Measurements from ENCODE around the gene INO80B. TPM values are rescaled to one million over a fixed set of nuclear protein-coding genes. Genes with fewer than 3 reads are reported as not detected.

INO80B gene
- polyA plus RNA-seq, 1 donor from 2014 or later = 35.2 TPM

GRCh38 chr2:74436111-74436805 lies 18.6 kb upstream of the INO80B start:
- H3F3A ChIP-seq (ENCODE audit: insufficient read depth, low read length, poor library complexity, severe bottlenecking) = no peaks in the 10 kb centered on the region
- no peak overlapping the region for H3K4me3 ChIP-seq (ENCODE audit: low read length)
- H3K9me3 ChIP-seq (ENCODE audit: low read length) = no peaks in the 10 kb centered on the region
- H3K9me2 ChIP-seq (ENCODE audit: insufficient read depth, low read length) = no peaks in the 10 kb centered on the region
- no peak overlapping the region for H3K4me2 ChIP-seq (ENCODE audit: low read length)
- H3K27ac ChIP-seq (ENCODE audit: low read length) = no peak overlapping the region
- H3K79me2 ChIP-seq (replicated peaks; ENCODE audit: insufficient read depth, low read length) = no peaks in the 10 kb centered on the region
- H3K36me3 ChIP-seq (ENCODE audit: insufficient read depth, low read length) = no peaks in the 10 kb centered on the region
- TF ChIP-seq POLR2AphosphoS5 (IDR thresholded peaks at IDR 0.05) = no peak
- no peaks in the 10 kb centered on the region for H4K20me1 ChIP-seq (ENCODE audit: insufficient read depth)
- H2AFZ ChIP-seq (ENCODE audit: low read depth, low read length) = no peak overlapping the region
- peaks cover 11% of the 10 kb centered on the region for H3K27me3 ChIP-seq (ENCODE audit: insufficient read depth, low read depth, low read length)
- H3K9ac ChIP-seq (ENCODE audit: low read length) = no peak overlapping the region

- Histone ChIP-seq H4K20me1 (ENCODE audit: insufficient read depth) (no peaks in the 10 kb centered on the region), H3K4me3 (ENCODE audit: low read length) (no peak overlapping the region), H3K9ac (ENCODE audit: low read length) (no peak overlapping the region), H3K9me2 (ENCODE audit: insufficient read depth, low read length) (no peaks in the 10 kb centered on the region), H3K27ac (ENCODE audit: low read length) (no peak overlapping the region), H3K4me2 (ENCODE audit: low read length) (no peak overlapping the region), H3F3A (ENCODE audit: insufficient read depth, low read length, poor library complexity, severe bottlenecking) (no peaks in the 10 kb centered on the region), H2AFZ (ENCODE audit: low read depth, low read length) (no peak overlapping the region), H3K36me3 (ENCODE audit: insufficient read depth, low read length) (no peaks in the 10 kb centered on the region), H3K79me2 (replicated peaks; ENCODE audit: insufficient read depth, low read length) (no peaks in the 10 kb centered on the region), H3K9me3 (ENCODE audit: low read length) (no peaks in the 10 kb centered on the region), H3K27me3 (ENCODE audit: insufficient read depth, low read depth, low read length) (peaks cover 20% of the 10 kb centered on the region)
- TF ChIP-seq SMC3 (conservative IDR thresholded peaks at IDR 0.05; ENCODE audit: poor library complexity) (no peak), CTCF (IDR thresholded peaks at IDR 0.05; ENCODE audit: poor library complexity, severe bottlenecking) (no peak), EZH2 (IDR thresholded peaks at IDR 0.05; ENCODE audit: borderline replicate concordance, insufficient read depth, low read length, poor library complexity, severe bottlenecking) (no peak), POLR2AphosphoS5 (IDR thresholded peaks at IDR 0.05) (no peak), TAF1 (IDR thresholded peaks at IDR 0.05; ENCODE audit: low read depth) (no peak), EP300 (conservative IDR thresholded peaks at IDR 0.05; ENCODE audit: poor library complexity, severe bottlenecking) (no peak), MXI1 (conservative IDR thresholded peaks at IDR 0.05; ENCODE audit: poor library complexity, severe bottlenecking) (no peak), RAD21 (conservative IDR thresholded peaks at IDR 0.05) (no peak), REST (IDR thresholded peaks at IDR 0.05; ENCODE audit: borderline replicate concordance) (no peak)
Observed at GRCh38 chr2:74436848-74437695, 17.8 kb upstream of the INO80B start.

Data from neural cell (in vitro differentiated cells).